Germinal center (tissue), 1 donor: Measurements from ENCODE around the gene PFKP.

Source experiments
- DNase-seq: peaks from one replicate; pipeline ENCODE4 v3.0.0; 2012; ENCODE audit warnings: mixed read lengths, low spot score

PFKP gene

DNA sequence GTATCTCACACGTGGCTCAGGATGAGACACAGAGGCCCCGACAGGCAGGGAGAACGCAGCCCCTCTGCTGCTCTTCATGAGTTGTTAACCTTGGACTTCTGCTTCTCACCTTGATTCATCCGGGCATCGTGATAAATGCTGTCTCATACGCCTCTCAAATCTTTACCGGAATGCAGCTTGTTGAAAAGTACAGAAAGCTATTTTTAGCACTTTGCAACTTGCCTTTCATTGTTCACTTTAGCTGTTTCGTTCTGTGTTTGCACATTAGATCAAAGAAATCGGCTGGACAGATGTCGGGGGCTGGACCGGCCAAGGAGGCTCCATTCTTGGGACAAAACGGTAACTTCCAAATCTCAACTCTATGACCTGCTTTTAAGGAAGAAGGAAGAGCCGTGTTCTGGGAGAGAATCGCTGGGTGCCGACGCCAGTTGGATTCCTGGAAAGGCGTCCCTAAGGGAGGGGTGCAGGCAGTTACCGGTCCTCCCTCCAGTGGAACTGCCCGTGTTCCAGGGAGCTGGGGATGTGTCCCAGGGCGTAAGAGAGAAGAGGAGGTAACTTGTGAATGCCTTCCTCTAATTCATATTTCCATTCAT, 49.3 kb downstream of the PFKP start:
- no peak for DNase-seq

DNA sequence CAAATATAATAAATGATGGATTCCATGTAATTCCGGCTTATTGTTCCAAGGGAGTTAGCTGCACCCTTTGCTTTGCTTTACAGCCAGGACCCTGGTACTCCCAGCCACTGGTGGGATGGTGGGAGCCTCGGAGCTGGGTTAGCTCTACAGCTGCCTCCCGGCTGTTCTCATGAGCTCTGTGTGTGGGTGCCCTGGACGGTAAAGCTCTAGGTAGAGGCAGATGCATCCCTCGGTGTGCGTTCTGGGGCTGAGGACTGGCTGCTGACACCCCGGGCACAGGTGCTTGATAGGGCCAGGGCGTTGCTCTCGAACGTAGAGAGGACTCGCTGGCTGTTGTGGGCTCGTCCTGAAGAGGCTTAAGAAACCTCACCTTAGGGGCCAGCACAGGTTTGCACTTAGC, 50.1 kb downstream of the PFKP start:
- DNase-seq, result no peak

DNA sequence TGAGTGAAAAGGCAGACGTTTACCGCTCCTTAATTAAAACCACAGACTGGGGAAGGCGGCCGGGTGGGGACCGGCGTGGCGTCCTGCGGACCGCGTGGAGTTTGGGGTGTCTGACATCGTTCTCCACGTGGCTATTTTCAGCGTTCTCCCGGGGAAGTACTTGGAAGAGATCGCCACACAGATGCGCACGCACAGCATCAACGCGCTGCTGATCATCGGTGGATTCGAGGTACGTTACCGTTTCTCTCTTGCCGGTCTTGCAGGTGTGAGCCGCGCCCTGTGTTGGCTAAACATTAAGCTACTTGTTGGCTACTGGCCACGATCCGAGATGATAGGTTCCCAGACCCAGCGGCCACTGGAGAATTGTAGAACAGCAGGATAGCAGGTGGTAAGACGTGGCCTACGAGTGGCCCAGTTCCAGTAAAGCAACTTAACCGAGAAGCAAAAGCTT, 51.3 kb downstream of the PFKP start:
- no peak for DNase-seq

DNA sequence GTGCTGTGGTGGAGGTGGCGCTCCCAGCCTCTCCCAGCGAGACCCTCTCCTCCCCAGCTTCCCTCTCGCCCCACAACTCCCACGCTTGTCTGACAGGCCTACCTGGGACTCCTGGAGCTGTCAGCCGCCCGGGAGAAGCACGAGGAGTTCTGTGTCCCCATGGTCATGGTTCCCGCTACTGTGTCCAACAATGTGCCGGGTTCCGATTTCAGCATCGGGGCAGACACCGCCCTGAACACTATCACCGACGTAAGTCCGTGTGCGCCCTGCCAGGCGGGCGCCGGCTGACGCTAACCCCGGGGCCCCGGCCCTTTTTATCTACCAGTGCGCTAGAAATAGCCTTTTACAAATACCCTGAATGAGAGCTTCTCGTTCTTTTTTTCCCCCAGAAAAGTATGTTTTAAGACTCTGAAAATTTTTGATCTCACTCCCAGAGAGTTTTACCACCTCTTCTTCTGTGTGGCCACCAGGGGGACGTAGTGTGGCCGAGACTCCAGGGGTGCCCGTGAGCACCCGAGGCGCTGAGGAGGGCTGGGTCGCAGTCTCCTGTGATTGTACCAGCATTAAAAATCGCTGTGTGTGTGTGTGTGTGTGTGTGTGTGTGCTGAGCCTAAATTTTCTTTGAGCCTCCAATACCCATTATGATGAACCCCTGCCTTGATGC, 52.6 kb downstream of the PFKP start:
- no peak for DNase-seq

DNA sequence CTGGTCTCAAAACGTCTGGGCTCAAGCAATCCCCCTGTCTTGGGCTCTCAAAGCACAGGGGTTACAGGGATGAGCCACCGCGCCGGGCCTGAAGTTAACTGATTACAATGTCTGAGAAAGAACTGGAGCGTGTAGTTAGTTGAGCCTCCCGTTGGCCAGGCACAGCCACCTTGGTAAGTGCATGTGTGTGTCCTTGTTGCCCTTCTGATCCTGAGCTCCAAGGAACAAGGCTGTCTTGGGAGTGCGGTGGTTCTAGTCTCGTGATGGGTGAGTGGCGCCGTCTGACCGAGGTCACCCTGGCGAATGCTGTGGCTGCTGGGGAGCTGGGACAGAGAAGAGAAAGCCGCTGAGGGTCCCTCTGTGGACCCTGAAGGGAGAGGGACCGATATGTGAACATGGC, 54.7 kb downstream of the PFKP start:
- no peak for DNase-seq

DNA sequence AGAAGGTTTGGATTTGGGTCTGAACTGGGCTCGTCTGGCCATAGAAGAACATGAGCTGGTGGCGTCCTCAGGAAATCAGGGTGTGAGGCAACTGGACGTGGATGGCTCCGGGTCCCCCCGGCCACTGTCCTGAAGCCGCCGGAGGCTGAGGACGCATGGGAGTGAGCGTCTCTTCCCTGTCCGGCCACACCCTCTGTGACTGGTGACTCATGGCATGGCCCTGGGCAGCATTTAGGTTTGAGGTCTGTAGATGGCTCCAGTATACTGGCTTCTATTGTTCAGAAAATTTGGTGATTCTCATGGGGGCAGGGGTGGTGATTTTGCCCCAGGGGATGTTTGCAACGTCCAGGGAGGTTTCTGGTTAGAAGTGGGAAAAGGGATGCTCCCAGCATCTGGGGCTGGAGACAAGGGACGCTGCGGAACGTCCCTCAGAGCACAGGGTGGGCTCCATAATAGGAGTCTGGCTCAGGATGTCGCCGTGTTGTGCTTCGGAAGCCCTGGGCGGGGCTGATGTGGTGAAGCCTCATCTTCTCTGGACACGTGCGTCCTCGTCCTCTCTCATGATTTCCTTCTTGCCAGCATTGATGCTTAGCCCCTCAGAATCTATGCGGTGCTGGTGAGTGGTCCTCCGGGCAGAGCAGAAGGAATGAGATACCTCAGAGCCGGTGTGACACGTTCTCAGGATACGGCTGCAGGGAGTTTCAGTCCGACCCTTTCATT, 55.3 kb downstream of the PFKP start:
- no peak for DNase-seq

DNA sequence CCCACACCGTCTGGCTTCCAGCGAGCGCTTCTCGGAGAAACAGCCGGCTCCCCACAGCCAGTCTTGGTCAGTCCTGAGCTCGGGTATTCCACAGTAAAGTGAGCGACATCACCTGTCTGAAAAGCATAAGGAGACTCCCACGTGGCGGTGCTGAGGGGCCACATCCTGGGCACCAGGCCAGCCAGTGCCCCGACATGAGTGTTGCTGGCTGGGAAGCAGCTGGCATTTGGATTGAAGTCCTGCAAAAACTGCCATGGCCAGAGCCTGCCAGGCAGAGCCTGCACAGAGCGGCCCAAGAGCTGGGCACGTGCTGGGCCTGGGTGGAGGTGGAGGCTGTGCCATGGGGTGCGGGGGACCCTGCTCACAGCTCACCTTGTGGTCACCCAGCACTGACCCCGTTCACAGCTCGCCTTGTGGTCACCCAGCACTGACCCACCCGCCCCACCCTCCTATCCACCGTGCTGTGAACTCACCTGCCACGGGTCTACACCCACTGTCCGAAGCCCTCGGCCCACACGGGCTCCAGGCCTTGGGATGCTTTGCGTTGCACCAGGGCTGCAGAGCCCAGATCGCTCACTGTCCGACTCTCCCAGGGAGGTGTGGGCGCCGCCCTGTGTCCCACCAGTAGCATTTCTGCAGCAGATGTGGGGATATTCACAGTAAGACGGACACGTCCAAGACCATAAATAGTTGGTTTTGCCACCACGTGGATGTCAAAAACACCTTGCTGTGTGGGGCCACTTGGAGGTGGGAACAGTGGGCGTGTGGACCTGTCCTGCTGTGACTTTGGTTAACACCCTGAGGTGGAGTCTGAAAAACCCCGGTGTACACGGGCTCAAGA, 56.4 kb downstream of the PFKP start:
- no peak for DNase-seq

DNA sequence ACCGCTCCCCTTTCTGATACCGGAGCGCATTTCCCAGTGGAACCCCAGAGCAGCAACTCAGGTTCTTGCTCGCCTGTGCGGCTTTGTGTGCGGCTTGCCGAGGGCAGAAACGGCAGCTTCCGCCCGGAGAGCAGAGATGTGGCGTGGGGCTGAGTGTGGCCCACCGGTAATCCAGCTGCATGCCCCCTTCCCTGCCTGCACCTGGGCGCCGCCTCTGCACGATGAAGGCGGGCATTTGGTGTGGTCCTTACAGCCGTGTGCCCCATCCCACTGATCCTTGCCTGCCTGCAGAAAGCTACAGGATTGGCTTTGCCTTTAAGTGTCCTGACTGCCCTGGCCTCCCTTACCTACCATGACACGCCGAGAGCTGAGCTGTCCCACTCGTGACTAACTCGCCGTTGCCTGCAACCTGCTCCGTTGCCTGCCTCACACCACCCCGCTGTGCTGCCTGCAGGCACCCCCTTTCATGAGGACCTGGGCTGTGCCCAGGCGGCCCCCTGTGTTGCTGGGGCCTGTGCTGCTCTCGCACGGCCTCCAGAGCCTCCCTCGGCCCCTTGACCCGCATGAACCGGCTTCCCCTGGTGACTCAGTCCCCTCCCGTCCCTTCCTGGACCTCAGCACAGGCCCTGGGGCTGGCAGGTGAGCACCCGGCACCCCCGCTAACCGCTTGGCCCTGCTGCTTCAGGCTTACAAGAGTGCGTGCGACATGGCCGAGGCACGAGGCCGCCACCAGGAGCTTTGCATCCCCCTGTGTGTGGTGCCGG, 57.2 kb downstream of the PFKP start:
- no peak for DNase-seq

DNA sequence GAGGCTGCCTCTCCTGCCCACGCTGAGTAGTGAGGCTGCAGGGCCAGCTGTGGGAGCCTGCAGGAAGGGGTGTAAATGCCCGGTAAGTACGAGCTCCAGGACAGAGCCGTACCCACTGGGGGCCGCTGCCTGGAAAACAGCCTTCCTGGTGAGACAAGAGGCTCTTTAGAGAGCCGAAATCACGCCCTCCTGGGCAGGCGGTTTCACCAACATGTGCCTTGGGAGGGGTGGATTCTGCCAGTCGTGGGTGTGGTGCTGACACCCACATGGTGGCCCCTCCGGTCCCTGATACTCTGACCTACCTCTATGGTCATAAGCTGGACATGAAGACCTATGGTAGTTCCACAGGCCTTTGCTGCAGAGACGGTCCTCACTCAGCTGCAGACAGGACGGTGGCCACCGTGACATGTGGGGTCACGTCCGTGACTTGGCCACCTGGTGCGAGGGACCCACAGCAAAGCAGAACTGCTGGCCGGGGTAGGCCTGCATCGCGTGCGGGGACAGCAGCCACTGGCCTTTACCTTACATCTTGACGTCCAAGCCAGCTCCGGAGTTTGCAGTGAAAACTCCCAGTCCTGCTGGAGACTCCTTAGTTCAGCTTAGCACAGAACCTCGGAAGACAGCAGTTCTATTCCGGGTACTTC, 58.3 kb downstream of the PFKP start:
- no peak for DNase-seq

DNA sequence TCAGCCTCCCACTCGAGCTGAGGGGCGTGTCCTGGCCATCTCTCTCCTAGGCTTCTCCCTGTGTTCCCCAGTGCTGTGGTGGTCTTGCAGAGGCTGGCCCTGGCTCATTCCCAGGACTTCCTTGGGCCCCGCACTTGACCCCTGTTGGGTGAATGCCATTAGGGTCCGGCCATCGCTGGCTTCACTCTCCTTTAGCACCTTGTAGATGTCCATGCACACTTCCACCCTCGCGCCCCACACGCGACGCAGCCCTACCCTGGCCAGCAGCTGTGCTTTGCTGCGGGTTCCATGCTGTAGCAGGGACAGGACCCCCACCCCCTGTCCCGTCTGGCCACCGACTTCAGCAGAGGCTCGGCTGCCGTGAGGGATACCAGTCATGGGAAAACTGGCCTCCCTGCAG, 58.9 kb downstream of the PFKP start:
- no peak for DNase-seq

DNA sequence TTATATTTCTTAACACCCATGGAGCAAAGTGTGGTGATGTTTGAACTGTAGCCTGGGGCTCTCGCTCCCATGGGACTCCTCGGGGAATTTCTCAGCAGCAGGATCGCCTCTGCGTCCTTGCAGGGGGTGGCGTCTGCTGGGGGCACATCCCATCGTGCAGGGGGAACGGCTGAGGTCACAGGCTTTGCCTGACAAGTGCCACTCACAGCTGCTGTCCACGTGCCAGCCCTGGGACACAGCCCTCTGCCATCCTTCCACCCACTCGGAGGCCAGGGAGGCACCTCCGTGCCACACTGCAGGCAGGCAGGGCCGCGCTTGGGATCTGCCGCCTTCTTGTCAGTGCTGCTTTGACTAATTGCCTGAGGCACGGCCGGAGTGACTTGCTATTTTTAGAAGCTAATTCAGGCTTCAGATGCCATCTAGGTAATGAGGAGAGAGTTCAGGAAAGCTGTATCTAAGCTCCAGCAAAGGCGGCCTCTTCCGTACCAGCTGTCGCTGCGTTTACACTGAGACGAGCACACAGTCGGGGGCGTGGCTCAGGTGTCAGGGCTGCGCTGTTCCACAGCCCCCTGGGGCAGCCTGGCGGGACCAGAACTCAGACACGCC, 59.5 kb downstream of the PFKP start:
- DNase-seq, result no peak

DNA sequence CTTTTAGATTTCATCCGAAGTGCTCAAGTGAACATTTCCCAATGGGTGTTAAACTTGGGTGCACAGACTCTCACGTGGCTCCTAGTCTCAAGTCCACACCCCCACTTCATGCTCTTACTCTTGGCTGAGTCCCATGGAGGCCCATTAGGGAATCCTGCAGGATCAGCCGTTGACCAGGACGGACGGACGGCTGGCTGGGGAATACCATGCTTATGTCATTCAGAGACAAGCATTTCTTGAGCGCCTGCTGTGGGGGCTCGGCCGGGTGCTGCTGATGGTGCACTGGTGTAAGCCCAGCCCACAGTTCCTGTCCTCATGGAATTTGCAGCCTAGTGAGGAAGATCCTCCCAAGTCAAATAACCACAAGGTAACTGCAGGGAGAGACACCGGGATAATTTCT, 60.6 kb downstream of the PFKP start:
- no peak for DNase-seq

DNA sequence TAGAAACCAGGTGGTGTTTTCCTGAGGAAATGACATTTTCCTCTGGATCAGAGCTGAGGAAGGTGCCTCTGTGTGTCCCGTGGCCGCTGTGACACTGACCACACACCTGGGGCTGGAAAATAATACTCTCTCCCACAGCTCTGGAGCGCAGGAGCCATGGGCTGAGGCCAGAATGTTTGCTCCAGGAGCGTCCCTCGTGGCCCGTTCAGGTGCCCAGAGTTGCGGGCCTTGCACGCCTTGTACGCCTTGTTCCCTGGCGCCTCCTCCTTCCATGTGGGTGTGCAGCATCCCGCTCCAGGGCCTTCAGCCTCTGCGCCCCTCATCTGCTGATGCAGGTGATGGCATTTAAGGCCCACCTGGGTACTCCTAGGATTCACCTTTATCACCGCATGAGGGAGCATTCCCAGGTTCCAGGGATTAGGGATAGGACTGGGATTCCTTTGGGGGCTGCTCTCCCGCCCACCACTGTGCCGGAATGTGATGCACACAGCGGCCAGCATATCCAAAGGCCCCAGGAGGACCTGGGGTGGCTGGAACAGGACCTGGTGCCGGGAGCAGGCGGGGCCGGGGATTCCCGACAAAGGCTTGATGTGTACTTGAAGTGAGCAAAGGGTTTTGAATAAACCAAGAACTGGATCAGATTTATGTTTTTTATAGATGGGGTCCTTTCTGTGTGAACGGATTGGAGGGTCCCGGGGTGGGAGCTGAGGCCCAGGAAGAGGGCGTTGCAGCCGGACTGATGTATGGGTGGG, 61.2 kb downstream of the PFKP start:
- DNase-seq, result no peak

DNA sequence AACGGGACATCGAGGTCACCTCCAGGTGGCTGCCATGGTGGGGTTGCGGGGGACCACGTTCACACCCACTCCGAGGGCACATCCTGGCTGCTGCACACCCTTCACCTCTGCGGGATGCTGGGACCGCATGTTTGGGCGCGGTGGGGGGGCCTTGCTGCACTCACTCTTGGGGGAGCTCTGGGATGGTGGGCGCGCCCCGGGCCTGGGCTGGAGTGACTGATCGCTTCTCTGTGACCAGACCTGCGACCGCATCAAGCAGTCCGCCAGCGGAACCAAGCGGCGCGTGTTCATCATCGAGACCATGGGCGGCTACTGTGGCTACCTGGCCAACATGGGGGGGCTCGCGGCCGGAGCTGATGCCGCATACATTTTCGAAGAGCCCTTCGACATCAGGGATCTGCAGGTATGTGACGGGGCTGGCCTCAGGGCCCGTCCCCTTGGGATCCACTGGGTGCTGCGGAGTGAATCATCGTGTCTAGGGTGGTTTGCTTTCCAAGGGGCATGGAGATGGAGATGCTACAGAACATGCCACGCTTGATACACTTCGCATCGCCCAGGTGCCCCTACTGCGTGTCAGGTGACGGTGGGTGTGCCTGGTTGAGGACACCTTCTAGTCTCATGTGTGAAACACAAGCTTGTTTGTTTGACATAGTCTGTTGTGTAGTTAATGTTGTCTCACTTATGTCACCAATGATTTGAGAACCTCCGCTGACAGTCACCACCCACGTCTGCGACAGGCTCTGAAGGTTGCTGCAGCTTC, 62.4 kb downstream of the PFKP start:
- DNase-seq, result no peak

DNA sequence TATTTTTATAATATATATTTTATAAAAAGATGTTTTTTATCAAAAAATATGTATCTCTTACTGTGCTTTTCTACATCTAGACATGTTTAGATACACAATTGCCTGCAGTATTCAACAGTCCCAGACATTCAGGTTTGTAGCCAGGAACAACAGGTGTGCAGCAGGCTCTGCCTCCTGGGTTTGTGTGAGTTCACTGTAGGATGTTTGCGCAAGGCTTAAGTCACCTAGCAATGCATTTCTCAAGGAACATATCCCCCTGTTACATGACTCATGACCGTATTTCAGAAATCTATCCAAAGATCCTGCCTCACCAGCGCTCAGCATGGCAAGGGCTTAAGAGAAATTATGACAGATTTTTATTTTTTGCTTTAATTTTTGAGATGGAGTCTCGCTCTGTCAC, 63.8 kb downstream of the PFKP start:
- no peak for DNase-seq

DNA sequence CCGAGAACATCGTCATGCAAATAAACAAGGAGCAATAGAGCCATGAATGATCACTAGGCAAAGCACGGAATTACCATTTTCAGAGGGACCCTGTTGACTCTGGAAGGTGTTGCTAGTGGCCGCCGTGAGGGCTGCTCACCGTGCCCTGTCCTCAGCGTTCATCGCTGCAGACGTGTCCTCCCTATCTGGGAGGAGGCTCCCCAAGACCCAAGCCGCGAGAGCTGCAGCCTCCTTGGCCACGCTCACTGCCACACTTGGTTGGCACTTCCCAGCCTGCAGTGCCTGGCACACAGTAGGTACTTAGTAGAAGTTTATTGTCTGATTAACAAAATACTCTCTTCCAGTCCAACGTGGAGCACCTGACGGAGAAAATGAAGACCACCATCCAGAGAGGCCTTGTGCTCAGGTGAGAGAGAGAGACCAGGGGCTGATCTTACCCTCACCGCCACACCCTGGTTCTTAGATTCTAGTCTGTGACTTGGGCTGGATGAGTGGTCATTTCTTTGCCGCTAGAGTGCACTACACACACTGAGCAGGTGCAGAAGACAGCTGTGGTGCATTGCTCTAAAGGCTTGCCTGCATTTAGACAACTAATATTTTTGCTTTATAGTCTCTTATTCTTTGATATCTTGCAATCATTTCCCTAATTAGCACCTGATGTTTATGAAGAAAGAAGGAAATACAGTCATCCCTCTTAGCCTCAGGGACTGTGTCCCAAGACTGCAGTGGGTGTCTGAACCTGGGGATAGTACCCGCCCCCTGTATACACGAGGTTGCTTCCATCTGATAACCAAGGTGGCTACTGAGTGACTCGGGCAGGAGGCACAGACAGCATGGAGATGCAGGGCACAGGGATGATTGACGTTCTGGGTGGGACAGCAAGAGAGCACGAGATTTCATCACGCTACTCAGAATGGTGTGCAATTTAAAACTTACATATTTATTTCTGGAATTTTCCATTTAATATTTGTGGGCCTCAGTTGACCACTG, 65.0 kb downstream of the PFKP start:
- no peak for DNase-seq

DNA sequence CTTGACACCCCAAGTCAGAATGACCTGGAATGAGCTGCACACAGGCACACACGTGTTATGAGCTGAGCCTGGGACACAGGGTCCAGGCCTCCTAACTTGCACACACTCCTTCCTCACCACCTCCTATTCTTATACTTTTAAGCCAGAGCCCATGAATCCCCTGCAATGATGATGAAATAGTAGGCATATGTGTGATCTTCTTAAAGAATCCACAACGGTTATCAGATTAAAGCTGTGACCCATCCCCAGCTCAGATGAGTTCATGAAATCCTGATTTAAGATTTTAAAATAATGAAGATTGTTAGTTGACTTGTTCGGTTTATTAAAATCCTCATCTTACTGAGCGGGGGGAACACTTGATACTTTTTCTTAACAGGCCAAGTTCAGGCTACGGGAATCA, 66.6 kb downstream of the PFKP start:
- DNase-seq, result no peak

DNA sequence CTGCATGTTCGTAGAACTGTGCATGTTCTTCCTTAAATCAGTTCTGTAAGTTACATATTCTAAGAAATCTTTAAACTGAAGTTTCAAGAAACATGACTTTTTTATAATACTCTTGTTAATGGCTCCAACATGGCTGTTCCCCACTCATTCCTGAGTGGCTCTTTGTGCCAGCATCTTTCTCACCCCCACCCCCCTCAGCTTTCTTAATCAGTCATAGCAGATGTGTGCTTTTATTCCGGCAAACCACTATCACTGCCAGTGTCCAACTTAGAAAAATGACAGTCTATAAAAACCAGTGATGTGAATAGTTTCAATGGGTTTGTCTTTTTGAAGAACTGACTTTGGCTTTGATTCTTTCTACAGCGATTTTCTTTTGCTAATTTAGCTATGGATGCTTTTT, 67.7 kb downstream of the PFKP start:
- no peak for DNase-seq
